NCI-H510A treated with DMSO at 0.1 percent for 48 hours (cell line): ENCODE results near the gene FBLN1.
"Not testable (repeated sequence)": the region's sequence is repeated elsewhere in the genome, so short reads cannot be mapped to it uniquely, and the experiment has no call there.

Experiments used
- DNase-seq: peaks from one replicate; lab custom pipeline; 2025; lab: John Stamatoyannopoulos, UW

The FBLN1 gene

GRCh38 chr22:45548991-45549761 lies 46.5 kb downstream of the FBLN1 start:
- DNase-seq, result no peak

- DNase-seq, result no peak
These were observed 47.2 kb downstream of the FBLN1 start for GRCh38 chr22:45549762-45550378.

DNA sequence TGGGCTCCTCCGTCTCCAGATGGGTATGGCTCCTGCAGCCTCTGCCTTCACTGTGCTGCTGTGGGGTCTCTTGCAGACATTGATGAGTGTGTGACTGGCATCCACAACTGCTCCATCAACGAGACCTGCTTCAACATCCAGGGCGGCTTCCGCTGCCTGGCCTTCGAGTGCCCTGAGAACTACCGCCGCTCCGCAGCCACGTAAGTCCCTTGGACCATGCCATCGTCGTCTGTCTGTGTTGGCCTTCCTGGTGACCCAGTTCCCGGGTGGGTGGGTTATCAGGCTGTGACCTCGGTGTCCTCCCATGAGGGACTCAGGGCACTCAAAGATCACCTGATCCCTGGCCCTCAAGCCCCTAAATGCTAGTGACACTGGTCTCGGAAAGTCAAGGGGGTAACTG lies 47.7 kb downstream of the FBLN1 start:
- DNase-seq, result no peak

DNA sequence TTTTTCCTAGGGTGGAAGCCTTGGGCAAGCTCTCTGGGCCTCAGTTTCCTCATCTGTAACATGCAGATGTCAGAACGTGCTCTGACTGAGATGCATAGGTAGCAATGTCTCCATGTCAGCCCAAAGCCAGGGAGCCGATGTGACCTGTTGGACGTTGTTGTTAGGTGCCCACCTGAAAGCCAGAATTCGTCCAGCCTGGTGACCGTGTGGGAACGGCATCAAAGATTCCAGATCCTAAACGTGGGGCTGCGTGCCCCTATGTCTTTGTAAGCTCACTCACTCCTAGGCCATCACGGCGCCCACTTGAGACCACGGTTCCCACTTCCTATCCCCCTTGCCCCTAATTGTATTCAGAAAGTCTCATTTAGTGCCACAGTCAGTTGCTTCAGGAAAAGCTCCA lies 48.2 kb downstream of the FBLN1 start:
- no peak for DNase-seq

GRCh38 chr22:45551310-45552016 lies 48.8 kb downstream of the FBLN1 start:
- DNase-seq, result no peak

DNA sequence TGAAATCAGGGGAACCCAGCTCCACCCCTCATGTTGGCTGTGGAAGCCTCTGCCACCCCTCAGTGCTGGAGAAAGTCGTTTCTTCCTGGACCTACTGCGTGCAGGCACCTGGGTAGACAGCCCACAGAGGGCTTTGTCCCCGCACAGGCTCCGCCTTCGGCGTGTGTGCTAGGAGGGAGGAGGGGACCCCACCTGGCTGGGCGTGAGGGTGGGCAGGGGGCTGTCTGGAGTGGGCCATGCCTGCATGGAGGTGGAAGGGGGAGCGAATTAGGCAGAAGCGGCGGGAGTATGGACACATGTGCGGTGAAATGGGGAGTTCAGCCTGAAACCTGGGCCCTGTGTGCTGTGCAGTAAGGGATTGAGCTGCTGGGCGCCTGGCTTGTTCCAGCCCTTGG lies 49.3 kb downstream of the FBLN1 start:
- DNase-seq, result no peak

DNA sequence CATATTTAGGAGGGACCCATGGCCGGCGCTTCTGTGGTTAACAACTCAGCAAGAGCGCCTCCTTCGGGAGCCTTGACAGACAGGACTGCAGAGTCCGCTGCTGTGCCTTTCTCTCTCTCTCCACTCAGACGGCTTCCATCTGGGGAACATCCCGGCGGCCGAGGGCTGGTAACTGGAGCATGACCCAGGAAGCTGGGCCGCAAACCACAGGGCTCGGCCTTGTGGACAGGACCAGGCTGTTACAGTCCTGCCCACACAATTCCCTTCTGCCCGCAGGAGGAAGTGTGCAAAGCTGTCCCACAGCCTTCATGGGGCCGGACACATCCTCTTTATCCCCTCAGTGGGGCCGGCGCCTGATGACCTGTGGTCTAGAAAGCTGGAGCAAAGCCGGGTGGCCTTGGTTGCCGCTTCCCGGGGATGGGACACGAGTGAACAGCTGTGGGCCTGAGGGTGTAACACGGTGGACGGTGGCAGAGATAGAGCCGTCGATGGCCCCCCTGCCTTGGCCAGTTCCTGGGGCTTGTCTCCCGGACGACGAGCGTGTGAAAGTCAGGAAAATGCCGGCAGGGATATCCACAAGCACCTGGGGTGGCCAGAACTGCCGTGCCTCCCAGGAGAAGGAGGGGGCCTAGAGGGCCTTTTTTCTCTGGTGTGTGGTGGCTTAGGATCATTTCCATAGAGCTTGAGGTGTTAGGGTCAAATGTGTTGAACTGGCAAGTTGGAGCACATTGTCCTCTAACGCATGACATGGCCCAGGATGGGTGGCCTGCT lies 50.1 kb downstream of the FBLN1 start:
- DNase-seq, result no peak

DNA sequence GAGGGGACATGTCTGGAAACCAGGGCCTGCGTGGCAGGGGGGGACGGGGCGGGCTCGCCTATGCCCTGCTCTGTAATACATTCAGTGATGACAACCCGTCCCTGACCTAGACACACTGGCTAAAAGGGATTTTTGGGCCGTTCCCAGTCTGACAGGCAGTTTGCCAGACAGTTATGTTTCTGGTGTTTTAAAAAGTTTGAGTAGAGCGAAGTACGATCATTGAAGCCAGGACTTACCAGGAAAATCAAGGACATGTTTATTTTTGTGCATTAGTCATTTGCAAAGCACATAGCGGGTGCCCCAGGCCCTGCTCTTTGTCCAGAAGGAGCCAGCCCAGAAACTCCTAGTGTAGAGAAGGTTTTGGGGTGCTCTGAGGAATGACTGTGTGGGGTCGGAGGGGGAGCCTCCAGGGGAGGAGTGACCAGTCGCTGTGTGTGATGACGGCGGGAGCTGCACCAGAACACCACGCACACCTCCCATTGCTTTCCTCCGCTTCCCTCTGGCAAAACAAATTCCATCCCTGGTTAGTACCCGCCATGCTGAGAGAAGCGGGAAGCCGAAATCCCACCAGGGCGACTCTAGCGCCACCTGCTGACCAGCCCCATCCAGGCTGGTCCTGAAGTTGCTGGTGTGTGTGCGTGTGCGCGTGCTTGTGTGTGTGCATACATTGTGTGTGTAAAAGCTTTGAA lies 50.8 kb downstream of the FBLN1 start:
- DNase-seq, result peak; percentile 43

DNA sequence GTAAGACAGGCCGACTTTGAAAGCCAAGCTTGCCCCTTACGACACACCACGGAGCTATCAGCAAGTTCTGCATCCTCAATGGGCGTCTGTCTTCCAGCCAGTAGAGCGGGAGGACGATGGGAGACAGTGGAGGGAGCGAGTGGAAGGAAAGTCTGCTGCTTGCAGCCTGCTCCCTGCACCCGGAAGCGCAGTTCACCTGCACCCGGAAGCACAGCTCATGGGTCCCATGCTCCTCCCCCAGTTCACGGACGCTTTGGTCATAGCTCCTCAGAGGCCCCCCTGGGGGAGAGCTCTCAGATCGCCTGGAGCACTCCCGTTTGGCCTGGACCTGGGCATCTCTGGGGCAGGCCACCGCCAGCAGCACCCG lies 51.3 kb downstream of the FBLN1 start:
- no peak for DNase-seq

DNA sequence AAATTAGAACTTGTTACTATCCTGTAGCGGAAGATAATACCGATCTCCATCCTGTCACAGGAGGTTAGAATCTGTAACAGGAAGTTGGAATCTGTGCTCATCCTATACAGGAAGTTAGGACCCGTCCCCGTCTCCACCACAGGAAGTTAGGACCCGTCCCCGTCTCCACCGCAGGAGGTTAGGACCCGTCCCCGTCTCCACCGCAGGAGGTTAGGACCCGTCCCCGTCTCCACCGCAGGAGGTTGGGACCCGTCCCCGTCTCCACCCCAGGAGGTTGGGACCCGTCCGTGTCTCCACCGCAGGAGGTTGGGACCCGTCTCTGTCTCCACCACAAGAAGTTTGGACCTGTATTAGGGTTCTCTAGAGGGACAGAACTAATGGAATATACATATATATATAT lies 52.2 kb downstream of the FBLN1 start:
- no peak for DNase-seq

- DNase-seq, result not testable (repeated sequence)
These were observed 55.2 kb downstream of the FBLN1 start for GRCh38 chr22:45557926-45558325.

DNA sequence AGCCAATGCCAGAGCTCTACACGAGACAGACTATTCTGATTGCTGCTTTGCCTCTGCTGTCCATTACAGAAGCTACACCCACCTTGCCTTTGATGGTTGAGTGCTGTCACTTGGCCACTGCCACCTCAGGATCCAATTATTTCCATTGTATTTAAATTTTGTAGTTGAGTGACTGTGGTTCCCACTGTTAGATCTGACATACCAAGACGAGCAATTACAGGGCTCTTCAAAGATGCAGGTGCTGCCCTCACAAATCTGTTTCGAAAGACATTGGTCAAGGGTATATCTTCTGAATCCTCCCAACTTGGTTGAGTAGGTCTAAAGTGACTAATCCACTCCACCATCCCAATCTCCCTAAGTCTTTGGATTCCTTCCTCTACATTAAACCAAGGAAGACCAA lies 57.4 kb downstream of the FBLN1 start:
- not testable (repeated sequence) for DNase-seq

- DNase-seq, result not testable (repeated sequence)
These were observed 58.1 kb downstream of the FBLN1 start for GRCh38 chr22:45560761-45561160.

GRCh38 chr22:45562102-45562501 lies 59.4 kb downstream of the FBLN1 start:
- no peak for DNase-seq

DNA sequence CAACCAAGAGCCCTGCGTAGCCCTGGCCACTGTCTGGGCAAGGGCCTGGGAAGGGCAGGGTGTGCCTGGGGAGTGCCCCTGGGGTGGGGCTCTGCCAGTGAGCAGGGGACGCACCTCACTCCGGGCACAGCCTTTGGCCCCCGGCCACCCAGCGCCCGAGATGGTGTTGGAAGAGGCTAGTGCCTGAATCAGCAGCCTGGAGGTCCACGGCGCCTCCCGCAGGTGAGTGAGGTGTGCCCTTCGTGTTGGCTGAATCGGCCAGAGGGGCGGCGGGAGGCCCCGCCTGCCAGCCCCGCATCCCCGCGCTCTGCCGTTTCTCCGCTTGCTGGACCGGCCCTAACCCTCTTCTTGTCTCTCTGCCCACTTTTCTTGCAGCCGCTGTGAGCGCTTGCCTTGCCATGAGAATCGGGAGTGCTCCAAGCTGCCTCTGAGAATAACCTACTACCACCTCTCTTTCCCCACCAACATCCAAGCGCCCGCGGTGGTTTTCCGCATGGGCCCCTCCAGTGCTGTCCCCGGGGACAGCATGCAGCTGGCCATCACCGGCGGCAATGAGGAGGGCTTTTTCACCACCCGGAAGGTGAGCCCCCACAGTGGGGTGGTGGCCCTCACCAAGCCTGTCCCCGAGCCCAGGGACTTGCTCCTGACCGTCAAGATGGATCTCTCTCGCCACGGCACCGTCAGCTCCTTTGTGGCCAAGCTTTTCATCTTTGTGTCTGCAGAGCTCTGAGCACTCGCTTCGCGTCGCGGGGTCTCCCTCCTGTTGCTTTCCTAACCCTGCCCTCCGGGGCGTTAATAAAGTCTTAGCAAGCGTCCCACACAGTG lies 60.1 kb downstream of the FBLN1 start:
- no peak for DNase-seq

DNA sequence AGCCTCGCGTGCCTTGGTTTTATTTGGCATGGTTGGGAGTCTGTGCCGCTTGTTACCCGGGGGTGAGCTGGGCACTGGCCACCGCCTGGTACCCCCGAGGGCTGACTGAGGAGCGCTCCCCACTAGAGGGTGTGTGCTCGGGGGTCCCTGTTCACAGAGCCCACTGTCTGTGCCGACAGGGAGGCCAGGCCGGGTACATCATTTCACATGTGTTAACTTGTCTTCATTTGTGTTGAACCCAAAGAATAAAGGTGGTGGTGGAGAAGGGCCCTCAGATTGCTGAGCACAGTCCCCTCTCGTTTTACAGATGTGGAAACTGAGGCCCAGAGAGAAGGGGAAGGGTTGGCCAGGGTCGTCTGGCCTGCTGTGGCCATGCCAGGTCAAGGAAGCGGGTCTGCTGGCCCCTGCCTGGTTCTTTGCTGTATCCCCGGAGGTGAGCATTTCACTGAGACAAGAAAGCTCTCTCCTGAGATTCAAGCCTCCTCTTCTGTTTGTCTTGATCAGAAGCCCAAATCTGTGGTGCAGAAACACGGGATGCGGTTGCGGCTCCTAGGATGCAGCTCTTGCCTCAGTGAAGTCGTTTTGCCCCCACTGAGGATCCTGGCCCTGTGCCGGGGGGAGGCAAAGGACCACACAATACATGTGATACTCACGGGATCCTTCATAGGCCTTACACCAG lies 60.8 kb downstream of the FBLN1 start:
- DNase-seq, result no peak

GRCh38 chr22:45564349-45565030 lies 61.8 kb downstream of the FBLN1 start:
- DNase-seq, result no peak

DNA sequence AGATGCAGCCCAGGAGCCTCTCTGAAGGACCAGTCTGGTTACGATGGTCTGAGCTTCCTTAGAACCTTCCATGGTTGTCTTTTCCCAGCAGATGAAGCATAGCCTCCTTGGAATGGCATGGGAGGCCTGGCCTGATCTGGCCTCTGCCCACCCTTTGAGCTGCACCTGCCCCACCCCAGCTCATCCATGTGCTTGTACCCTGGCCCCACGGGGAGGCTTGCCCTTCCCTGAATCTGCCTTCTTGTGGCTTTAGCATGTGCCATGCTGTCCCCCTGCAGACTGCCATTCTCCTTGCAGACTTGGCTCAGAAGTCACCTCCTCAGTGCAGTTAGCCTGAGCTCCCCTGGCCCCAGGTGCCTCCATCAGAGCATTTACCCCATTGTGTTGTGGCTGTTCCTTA lies 62.5 kb downstream of the FBLN1 start:
- no peak for DNase-seq

DNA sequence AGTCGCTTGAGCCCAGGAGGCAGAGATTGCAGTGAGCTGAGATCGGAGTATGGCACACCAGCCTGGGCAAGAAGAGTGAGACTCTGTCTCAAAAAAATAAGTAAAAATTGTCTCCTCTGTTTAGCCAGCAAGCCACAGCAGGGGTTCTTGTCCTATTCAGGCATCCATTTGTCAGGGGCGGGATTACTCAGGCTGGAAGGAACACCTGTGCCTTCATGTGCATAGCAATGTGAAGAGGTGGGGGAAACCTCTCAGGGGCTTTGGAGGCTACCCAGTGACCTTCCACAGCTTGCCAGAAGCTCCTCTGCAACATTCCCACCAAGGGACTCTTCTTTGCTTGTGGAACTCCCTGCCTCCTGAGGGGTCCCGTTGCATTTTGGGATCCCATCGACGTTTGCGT lies 63.3 kb downstream of the FBLN1 start:
- DNase-seq, result no peak

DNA sequence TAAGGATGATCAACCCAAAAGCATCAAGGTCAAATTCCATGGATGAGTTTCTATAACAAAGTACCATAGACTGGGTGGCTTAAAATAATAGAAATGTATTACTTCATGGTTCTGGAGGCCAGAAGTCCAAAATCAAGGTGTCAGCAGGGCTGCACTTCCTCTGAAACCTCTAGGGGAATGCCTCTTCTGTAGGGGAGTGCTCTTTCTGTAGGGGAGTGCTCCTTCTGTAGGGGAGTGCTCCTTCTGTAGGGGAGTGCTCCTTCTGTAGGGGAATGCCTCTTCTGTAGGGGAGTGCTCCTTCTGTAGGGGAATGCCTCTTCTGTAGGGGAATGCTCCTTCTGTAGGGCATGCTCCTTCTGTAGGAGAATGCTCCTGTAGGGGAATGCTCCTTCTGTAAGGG lies 65.5 kb downstream of the FBLN1 start:
- no peak for DNase-seq
